K562 (cell line): ENCODE data around the gene POMGNT1. TPM values are rescaled to one million over a fixed set of nuclear protein-coding genes. Genes with fewer than 3 reads are reported as not detected.

Experiments used
- ATAC-seq: fragments of 200-7000 bp; cut with Tn5 transposase; 3 replicates; pipeline ENCODE4 v1.9.1; 2020; ENCODE audit warnings: moderate library complexity
- BruUV-seq: library from RNA; stranded (reverse); fragments of 400-500 nt; replicated peaks from 2 replicates; lab custom pipeline; 2021; lab: Mats Ljungman, UMichigan
- CTCF ChIA-PET: fragments of 300-600 bp; formaldehyde crosslinking; extraction: SDS; loops from one replicate; lab custom pipeline; 2021; ENCODE audit warnings: low intra/inter-chr PET ratio; lab: Yijun Ruan, JAX
- POLR2A ChIA-PET: fragments of 300-600, 350-650 bp; sonication (Branson Sonifier 250); formaldehyde crosslinking; extraction: SDS; loops from one replicate; lab custom pipeline; 2021; ENCODE audit warnings: antibody characterized with exemption, inconsistent platforms; lab: Yijun Ruan, JAX
- DNase-seq, 4 experiments: peaks; one replicate each; pipeline versions ENCODE4 v3.0.0 to v3.0.0-alpha.2; 2011 to 2018; ENCODE audit warnings: low spot score in 3 of 4, mixed read lengths in 3 of 4; ENCODE audit errors: extremely low read depth in 1 of 4
- FAIRE-seq: peaks from 2 replicates; lab custom pipeline; 2011; peaks lifted over from hg19 to GRCh38; lab: Jason Lieb, UNC
- H2AFZ ChIP-seq: 2 replicates; pipeline ENCODE4 v1.6.0; 2011; ENCODE audit warnings: low read depth, low read length, control low read depth, inconsistent platforms
- H3K27ac ChIP-seq: fragments of 200-600 bp; 3 replicates; pipeline ENCODE4 v1.8.0; 2011; ENCODE audit warnings: low read depth, mild to moderate bottlenecking, control low read depth, inconsistent platforms, low read length, moderate library complexity, mixed read lengths; ENCODE audit errors: extremely low read depth
- H3K27me3 ChIP-seq, 2 experiments: fragments of 300-600 bp in 1 of 2; 2 replicates in 1 of 2; 3 replicates in 1 of 2; pipeline versions ENCODE4 v1.6.0 to v1.8.0; 2011; ENCODE audit warnings: inconsistent platforms in 2 of 2, low read length in 2 of 2, mild to moderate bottlenecking in 1 of 2, mixed read lengths in 1 of 2, moderate library complexity in 1 of 2; ENCODE audit not compliant: control insufficient read depth in 2 of 2, insufficient read depth in 2 of 2
- H3K36me3 ChIP-seq: fragments of 300-600 bp; 3 replicates; pipeline ENCODE4 v1.8.0; 2011; ENCODE audit warnings: mild to moderate bottlenecking, low read length, inconsistent platforms; ENCODE audit not compliant: control insufficient read depth, insufficient read depth
- H3K4me1 ChIP-seq, 2 experiments: fragments of 200-600 bp in 1 of 2; replicated peaks in 1 of 2; 2 replicates in 1 of 2; 3 replicates in 1 of 2; pipeline versions ENCODE4 v1.5.1 to v1.8.0; 2011; ENCODE audit warnings: inconsistent platforms in 2 of 2, low read length in 2 of 2, mild to moderate bottlenecking in 1 of 2, mixed read lengths in 1 of 2, moderate library complexity in 1 of 2; ENCODE audit not compliant: control insufficient read depth in 2 of 2, insufficient read depth in 2 of 2
- H3K4me2 ChIP-seq: 2 replicates; pipeline ENCODE4 v1.6.1; 2011; ENCODE audit warnings: low read length, control low read depth, inconsistent platforms, mixed read lengths; ENCODE audit not compliant: insufficient read depth
- H3K4me3 ChIP-seq: fragments of 200-600 bp; sonication (generic), shearing (Covaris generic); 2 replicates; pipeline ENCODE4 v1.5.1; 2016; ENCODE audit warnings: control low read depth, inconsistent platforms
- H3K79me2 ChIP-seq: fragments of 200-600 bp; 3 replicates; pipeline ENCODE4 v1.8.0; 2011; ENCODE audit warnings: low read length, inconsistent platforms; ENCODE audit not compliant: control insufficient read depth, insufficient read depth
- H3K9ac ChIP-seq, 2 experiments: 2 replicates each; pipeline versions ENCODE4 v1.6.0 to v1.6.1; 2011; ENCODE audit warnings: low read depth in 2 of 2, low read length in 2 of 2, control low read depth in 1 of 2, inconsistent platforms in 1 of 2, mild to moderate bottlenecking in 1 of 2, mixed read lengths in 1 of 2; ENCODE audit not compliant: insufficient read depth in 1 of 2
- H3K9me1 ChIP-seq: one replicate; pipeline ENCODE4 v1.6.0; 2011; ENCODE audit warnings: inconsistent platforms, mild to moderate bottlenecking, low read length, moderate library complexity; ENCODE audit not compliant: control insufficient read depth, insufficient read depth
- H3K9me3 ChIP-seq: replicated peaks from 2 replicates; pipeline ENCODE4 v1.5.1; 2011; ENCODE audit warnings: low read depth, low read length, inconsistent platforms; ENCODE audit not compliant: control insufficient read depth, insufficient read depth
- H4K20me1 ChIP-seq: replicated peaks from 2 replicates; pipeline ENCODE4 v1.6.1; 2011; ENCODE audit warnings: low read length, inconsistent platforms, mixed read lengths; ENCODE audit not compliant: control insufficient read depth, insufficient read depth
- ADNP ChIP-seq: fragments of 200-800 bp; sonication (Bioruptor generic); IDR thresholded peaks from 2 replicates; pipeline ENCODE4 v1.6.1; 2016; ENCODE audit warnings: missing genetic modification characterization, missing compliant biosample characterization
- ARID1B ChIP-seq: fragments of 450-650 bp; IDR thresholded peaks from 2 replicates; pipeline ENCODE4 v1.6.1; 2016; ENCODE audit warnings: antibody characterized with exemption, mild to moderate bottlenecking, inconsistent platforms
- BACH1 ChIP-seq: fragments of 200-800 bp; sonication (Bioruptor generic); IDR thresholded peaks from 2 replicates; pipeline ENCODE4 v1.6.1; 2016; ENCODE audit warnings: missing genetic modification characterization, missing compliant biosample characterization
- CBFA2T2 ChIP-seq: fragments of 450-650 bp; conservative IDR thresholded peaks from 2 replicates; pipeline ENCODE4 v1.6.1; 2017; ENCODE audit warnings: mild to moderate bottlenecking
- CBFA2T3 ChIP-seq: fragments of 450-650 bp; IDR thresholded peaks from 2 replicates; pipeline ENCODE4 v1.6.1; 2017
- FOSL1 ChIP-seq: fragments of 200-800 bp; sonication (Bioruptor generic); conservative IDR thresholded peaks from 2 replicates; pipeline ENCODE4 v1.6.1; 2016; ENCODE audit warnings: missing genetic modification characterization, missing compliant biosample characterization
- FOXK2 ChIP-seq, 2 experiments: fragments of 450-650 bp; IDR thresholded peaks in 1 of 2; conservative IDR thresholded peaks in 1 of 2; 2 replicates each; pipeline ENCODE4 v1.6.1; 2016; ENCODE audit warnings: low read depth in 2 of 2, mild to moderate bottlenecking in 1 of 2
- FOXM1 ChIP-seq, 2 experiments: fragments of 450-650 bp in 1 of 2; sonication (generic) in 1 of 2; formaldehyde crosslinking in 1 of 2; IDR thresholded peaks; 2 replicates each; pipeline versions ENCODE4 v1.6.1 to v1.9.0; 2017 to 2022; ENCODE audit warnings: low read depth in 2 of 2, mild to moderate bottlenecking in 2 of 2, missing genetic modification reagents in 1 of 2, moderate library complexity in 1 of 2
- MEIS2 ChIP-seq: fragments of 450-650 bp; IDR thresholded peaks from 2 replicates; pipeline ENCODE4 v1.6.1; 2014; ENCODE audit warnings: mild to moderate bottlenecking; ENCODE audit not compliant: partially characterized antibody
- TCF3 ChIP-seq: sonication (generic); formaldehyde crosslinking; IDR thresholded peaks from 2 replicates; pipeline ENCODE4 v1.4.0; 2020; ENCODE audit warnings: mild to moderate bottlenecking, missing genetic modification reagents
- ZNF274 ChIP-seq: IDR thresholded peaks from 2 replicates; pipeline ENCODE4 v1.6.1; 2011; ENCODE audit warnings: low read depth, mild to moderate bottlenecking, low read length, moderate library complexity, borderline replicate concordance
- ZNF707 ChIP-seq: fragments of 250-450 bp; sonication (Bioruptor Pico); conservative IDR thresholded peaks from 2 replicates; pipeline ENCODE4 v1.8.0; 2022; ENCODE audit warnings: inconsistent platforms, mild to moderate bottlenecking, moderate library complexity
- WGBS: fragments of 100-300 bp; shearing (Covaris generic); methylation state at CpG from one replicate; pipeline ENCODE4 v1.1.6; 2016; ENCODE audit warnings: low coverage, mixed read lengths; ENCODE audit not compliant: insufficient coverage; ENCODE audit errors: missing lambda C conversion rate; 5-methylcytosine and 5-hydroxymethylcytosine counted together
- in situ Hi-C: fragments of 300-500 bp; cut with MboI; formaldehyde crosslinking; loops from 4 replicates; pipeline ENCODE4 v1.15.0; 2018; ENCODE audit warnings: inconsistent platforms, mixed read lengths
- intact Hi-C: fragments of 100-400 bp; cut with micrococcal nuclease; formaldehyde crosslinking; loops from 2 replicates; pipeline ENCODE4 v1.14.2; 2022
- polyA plus RNA-seq, 8 experiments: library from polyadenylated mRNA; depleted of rRNA in 4 of 8; stranded (reverse) in 5 of 8; unstranded in 3 of 8; fragments of >200 nt; fragmentation: Nextera tagmentation in 2 of 8; fragmentation: Illumina TruSeq in 1 of 8; extraction: Ambion mirVana in 2 of 8; extraction: Trizol in 1 of 8; gene quantifications; 2 replicates each; pipeline versions ENCODE4 v1.2.1 to v1.2.3, GENCODE V29; 2011 to 2014; ENCODE audit warnings: inconsistent platforms in 1 of 8, missing spikeins in 1 of 8
- total RNA-seq, 7 experiments: library from RNA; depleted of rRNA in 6 of 7; stranded (reverse); fragments of >200 nt in 6 of 7; fragmentation: Illumina TruSeq in 2 of 7; extraction: Trizol in 2 of 7; gene quantifications; 2 replicates each; pipeline versions ENCODE4 v1.2.1 to v1.2.3, GENCODE V29; 2011 to 2021; ENCODE audit warnings: low replicate concordance in 1 of 7
- TF ChIP-seq, protein P1 (sequence below): sonication (generic); formaldehyde crosslinking; IDR thresholded peaks from 2 replicates; pipeline ENCODE4 v1.9.0; 2022; ENCODE audit warnings: mild to moderate bottlenecking, missing genetic modification reagents
- TF ChIP-seq, protein P2 (sequence below): fragments of 450-650 bp; IDR thresholded peaks from 2 replicates; pipeline ENCODE4 v1.6.1; 2016

Gene POMGNT1
- total and polyA plus RNA-seq, 9 of the 15 experiments (the other 6 are each of a cell fraction or from before 2014, with no cell fraction given) = 14.1 to 58.9 (median 37.8) TPM

DNA sequence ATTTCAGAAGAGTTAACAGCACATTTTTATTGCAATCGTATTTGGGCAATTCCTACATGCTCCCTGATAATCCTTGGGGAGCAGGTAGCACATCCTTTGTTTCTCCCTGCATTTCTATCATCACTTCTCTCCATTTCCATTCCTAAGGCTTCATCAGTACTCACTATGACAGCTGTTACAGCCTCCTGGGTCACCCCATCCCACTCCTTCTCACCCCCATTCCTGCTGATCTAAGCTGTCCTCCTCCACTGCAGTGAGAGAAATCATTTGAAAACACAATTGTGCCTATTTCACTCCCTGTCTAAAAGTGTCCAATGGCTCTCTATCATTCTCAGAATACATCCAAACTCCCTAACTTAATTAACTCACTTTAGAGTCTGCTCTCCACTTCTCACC, 40.3 kb downstream of the POMGNT1 start:
- no peaks in the 10 kb centered on the region for H3K9me1 ChIP-seq
- no peaks in the 10 kb centered on the region for H4K20me1 ChIP-seq
- no peak overlapping the region for H3K4me3 ChIP-seq
- CTCF ChIA-PET = no interaction called here
- FAIRE-seq = no peak
- no peak overlapping the region for H2AFZ ChIP-seq
- POLR2A ChIA-PET = interaction anchor here (0.6 to 2.7 kb wide), 22 partner anchors 8 to 1437 kb away, joined by 3 to 15 read pairs (median 4); partner anchors contain the start of genes PIK3R3 and PRDX1
- intact Hi-C loops (loop anchor here (1.0 kb wide), 1 partner anchor 25 kb away; no protein-coding TSS in a partner anchor), in situ Hi-C loops (no loop called here)
- DNase-seq = peak in 1 of 4 experiments; percentile 44
- peak overlapping the region; percentile 42; the same call in 1 of the 3 replicates for H3K27ac ChIP-seq
- H3K36me3 ChIP-seq = no peaks in the 10 kb centered on the region
- 50% methylated on average over 1 of the region's 1 CpG for WGBS
- no peaks in the 10 kb centered on the region for H3K79me2 ChIP-seq
- H3K27me3 ChIP-seq = peaks cover 0 to 1% of the 10 kb centered on the region in 2 experiments; a peak in 2 of 5 replicates
- peak; percentile 5 for ATAC-seq
- H3K4me2 ChIP-seq = peak overlapping the region; percentile 60
- H3K9ac ChIP-seq = peak overlapping the region in 1 of 2 experiments; percentile 12; a peak in 1 of 4 replicates
- 0 out of 2 replicates have a peak, but pooled peaks cover 3% of the 10 kb centered on the region for H3K9me3 ChIP-seq
- H3K4me1 ChIP-seq = peaks cover 36 to 46% of the 10 kb centered on the region in 2 experiments
- TF ChIP-seq, protein P1, sequence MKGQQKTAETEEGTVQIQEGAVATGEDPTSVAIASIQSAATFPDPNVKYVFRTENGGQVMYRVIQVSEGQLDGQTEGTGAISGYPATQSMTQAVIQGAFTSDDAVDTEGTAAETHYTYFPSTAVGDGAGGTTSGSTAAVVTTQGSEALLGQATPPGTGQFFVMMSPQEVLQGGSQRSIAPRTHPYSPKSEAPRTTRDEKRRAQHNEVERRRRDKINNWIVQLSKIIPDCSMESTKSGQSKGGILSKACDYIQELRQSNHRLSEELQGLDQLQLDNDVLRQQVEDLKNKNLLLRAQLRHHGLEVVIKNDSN = 0 out of 2 replicates have a peak, but pooled peaks have one; percentile 1
- 0 out of 2 replicates have a peak, but pooled peaks have one; percentile 8 for TF ChIP-seq BACH1 (tag)
- TF ChIP-seq ZNF707 (CRISPR knock-in tag) = no peak
- TF ChIP-seq, all 486 proteins: peak for 2
- no TSS peak for BruUV-seq

DNA sequence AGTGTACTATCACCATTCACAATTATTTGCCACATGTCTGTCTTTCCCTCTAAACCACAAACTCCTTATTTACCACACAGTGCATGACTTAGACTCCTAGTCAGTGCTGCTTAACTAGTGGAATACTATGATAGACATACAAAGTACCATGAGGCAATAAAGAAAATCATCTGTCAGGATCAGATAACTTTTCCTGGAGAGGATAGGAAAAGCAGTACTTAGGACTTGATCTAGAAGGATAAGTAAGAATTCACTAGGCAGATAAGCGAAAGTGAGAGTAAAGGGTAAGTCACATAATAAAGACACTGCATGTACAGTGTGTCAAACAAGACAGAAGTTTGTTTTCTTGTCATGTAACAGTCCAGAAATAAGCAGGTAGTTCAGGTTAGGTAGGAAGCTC, 44.5 kb downstream of the POMGNT1 start:
- H3K27me3 ChIP-seq = no peaks in the 10 kb centered on the region
- BruUV-seq = no TSS peak
- H2AFZ ChIP-seq = no peak overlapping the region; the same call in 1 of the 2 replicates
- H3K27ac ChIP-seq = no peak overlapping the region
- 0 out of 2 replicates have a peak, but pooled peaks cover 3% of the 10 kb centered on the region for H3K9me3 ChIP-seq
- no peak overlapping the region for H3K9ac ChIP-seq
- in situ Hi-C loops (no loop called here), intact Hi-C loops (no loop called here)
- H3K4me2 ChIP-seq = no peak overlapping the region
- ChIA-PET CTCF (no interaction called here), POLR2A (no interaction called here)
- no peaks in the 10 kb centered on the region for H3K79me2 ChIP-seq
- H4K20me1 ChIP-seq = no peaks in the 10 kb centered on the region
- FAIRE-seq (no peak), ATAC-seq (no peak), DNase-seq (no peak)
- no peaks in the 10 kb centered on the region for H3K36me3 ChIP-seq
- 53% methylated on average over 1 of the region's 1 CpG for WGBS
- peaks cover 36 to 37% of the 10 kb centered on the region in 2 experiments for H3K4me1 ChIP-seq
- H3K4me3 ChIP-seq = no peak overlapping the region
- no peaks in the 10 kb centered on the region for H3K9me1 ChIP-seq
- TF ChIP-seq ZNF274 (no peak), FOXK2 (conservative IDR thresholded peaks at IDR 0.05 in 1 of 2, IDR thresholded peaks at IDR 0.05 in 1 of 2; ENCODE audit: low read depth in 2 of 2) (0 out of 4 replicates have a peak, but pooled peaks of 1 of the 2 experiments have one; percentile 31), CBFA2T3 (peak; percentile 51), CBFA2T2 (peak; percentile 33; the same call in 1 of the 2 replicates), ARID1B (peak; percentile 47; the same call in 1 of the 2 replicates), MEIS2 (peak; percentile 18), FOSL1 (0 out of 2 replicates have a peak, but pooled peaks have one; percentile 38), TCF3 (peak; percentile 44; the same call in 1 of the 2 replicates), ADNP (tag) (no peak), FOXM1 (IDR thresholded peaks at IDR 0.05; ENCODE audit: low read depth) (no peak), FOXM1 (CRISPR knock-in tag; IDR thresholded peaks at IDR 0.05; ENCODE audit: low read depth) (no peak)
- TF ChIP-seq, protein P2, sequence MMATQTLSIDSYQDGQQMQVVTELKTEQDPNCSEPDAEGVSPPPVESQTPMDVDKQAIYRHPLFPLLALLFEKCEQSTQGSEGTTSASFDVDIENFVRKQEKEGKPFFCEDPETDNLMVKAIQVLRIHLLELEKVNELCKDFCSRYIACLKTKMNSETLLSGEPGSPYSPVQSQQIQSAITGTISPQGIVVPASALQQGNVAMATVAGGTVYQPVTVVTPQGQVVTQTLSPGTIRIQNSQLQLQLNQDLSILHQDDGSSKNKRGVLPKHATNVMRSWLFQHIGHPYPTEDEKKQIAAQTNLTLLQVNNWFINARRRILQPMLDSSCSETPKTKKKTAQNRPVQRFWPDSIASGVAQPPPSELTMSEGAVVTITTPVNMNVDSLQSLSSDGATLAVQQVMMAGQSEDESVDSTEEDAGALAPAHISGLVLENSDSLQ = peak; percentile 49; the same call in 1 of the 2 replicates
